Measurements from ENCODE around the gene CST1. TPM values are rescaled to one million over a fixed set of nuclear protein-coding genes. Genes with fewer than 3 reads are reported as not detected.
"Not testable (repeated sequence)": the region's sequence is repeated elsewhere in the genome, so short reads cannot be mapped to it uniquely, and the experiment has no call there.

CST1 gene
- total RNA-seq, 4 donors from 2014 or later = not detected

GRCh38 chr20:23753194-23753548 lies 2.4 kb upstream of the CST1 start:
- DNase-seq (ENCODE audit: low spot score) = no peak
- no peak for ATAC-seq (ENCODE audit: low FRiP score)
- TF ChIP-seq CTCF (IDR thresholded peaks at IDR 0.05) = no peak

GRCh38 chr20:23752481-23753193 lies 1.9 kb upstream of the CST1 start:
- TF ChIP-seq CTCF (IDR thresholded peaks at IDR 0.05) = no peak
- no peak for ATAC-seq (ENCODE audit: low FRiP score)
- DNase-seq (ENCODE audit: low spot score) = no peak

DNA sequence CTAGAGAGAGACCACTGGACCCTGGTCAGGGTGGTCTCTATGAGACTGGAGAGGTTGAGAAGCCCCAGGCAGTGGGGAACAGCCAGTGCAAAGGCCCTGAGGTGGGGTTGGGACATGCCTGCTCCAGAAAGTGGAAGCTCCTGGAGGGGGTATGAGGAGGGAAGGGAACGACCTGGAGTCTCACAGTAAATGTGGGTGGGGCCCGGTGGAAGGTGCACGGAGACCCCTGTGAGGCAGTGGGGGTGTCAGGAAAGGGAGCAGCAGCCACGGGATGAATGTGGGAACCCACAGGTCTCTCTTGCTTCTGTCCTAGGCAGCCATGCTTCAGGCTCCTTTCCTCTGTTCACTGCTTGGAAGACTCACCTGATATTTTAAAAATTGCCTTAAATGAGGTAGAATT lies 1.3 kb upstream of the CST1 start:
- no peak for ATAC-seq (ENCODE audit: low FRiP score)
- DNase-seq (ENCODE audit: low spot score) = no peak
- TF ChIP-seq CTCF (IDR thresholded peaks at IDR 0.05) = no peak

DNA sequence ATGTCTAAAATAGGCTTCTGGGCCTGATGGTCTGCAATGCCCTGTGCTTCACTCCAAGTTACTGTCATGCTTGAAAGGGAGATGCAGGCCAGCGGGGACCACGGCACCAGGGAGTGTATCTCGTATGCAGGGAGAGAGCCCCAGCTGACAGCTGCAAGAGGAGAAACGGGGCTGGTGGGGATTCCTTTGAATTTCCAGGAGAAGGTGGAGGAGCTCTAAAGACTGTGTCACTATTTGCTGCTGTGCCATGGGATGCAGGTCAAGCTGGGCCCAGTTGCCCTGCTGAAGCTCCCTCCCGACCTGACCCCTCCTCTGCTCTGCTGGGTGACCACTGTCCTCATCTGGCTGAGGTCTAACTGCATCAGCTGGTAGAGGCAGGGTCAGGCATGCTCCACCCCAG lies 989 bp downstream of the CST1 start:
- DNase-seq (ENCODE audit: low spot score) = no peak
- TF ChIP-seq CTCF (IDR thresholded peaks at IDR 0.05) = no peak
- ATAC-seq (ENCODE audit: low FRiP score) = no peak

DNA sequence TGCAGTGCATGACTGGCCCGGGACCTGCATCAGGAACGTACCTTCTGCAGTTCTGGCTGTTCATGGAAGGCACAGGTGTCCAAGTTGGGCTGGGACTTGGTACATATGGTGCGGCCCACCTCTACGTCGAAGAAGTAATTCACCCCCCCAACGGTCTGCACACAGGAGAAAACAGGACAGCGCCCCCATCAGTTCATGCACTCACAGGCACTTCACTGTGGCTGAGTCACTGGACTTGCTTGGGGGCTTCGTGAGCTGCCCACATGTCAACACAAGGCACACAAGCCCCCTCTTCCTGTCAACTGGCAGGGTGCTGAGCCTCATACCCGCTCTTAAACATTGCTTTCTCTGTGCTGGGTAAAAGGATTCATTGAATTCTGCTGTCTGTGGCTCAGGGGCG lies 1.8 kb downstream of the CST1 start:
- ATAC-seq (ENCODE audit: low FRiP score); DNase-seq (ENCODE audit: low spot score): not testable (repeated sequence)

DNA sequence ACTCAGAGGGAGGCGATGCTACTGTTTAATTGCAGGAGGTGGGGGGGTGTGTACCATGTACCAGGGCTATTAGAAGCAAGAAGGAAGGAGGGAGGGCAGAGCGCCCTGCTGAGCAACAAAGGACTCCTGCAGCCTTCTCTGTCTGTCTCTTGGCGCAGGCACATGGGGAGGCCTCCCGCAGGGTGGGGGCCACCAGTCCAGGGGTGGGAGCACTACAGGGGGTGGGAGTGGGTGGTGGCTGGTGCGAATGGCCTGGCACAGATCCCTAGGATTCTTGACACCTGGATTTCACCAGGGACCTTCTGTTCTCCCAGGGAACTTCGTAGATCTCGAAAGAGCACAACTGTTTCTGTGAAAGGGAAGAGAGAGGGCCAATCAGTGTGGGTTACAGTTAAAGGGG lies 3.2 kb downstream of the CST1 start:
- ATAC-seq (ENCODE audit: low FRiP score); DNase-seq (ENCODE audit: low spot score): not testable (repeated sequence)

DNA sequence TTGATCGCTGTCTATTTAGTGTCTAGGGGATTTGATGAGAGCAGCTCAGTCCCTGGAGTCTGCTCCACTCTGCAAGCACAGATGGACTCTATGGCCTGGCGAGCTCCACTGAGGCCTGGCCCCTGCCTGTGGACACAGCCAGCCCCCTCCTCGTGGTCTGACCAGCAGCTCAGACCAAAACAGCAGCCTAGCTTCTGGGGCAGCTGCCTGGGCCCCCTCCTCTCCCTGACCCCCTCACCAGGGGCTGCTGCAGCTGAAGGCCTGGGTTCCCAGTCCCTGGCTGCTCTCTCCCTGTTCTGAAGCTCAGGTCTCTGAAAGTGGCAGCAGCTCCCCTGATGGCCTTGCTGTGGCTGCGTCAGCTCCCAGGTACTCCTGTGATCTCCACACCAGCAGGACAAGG lies 3.6 kb downstream of the CST1 start:
- ATAC-seq (ENCODE audit: low FRiP score); DNase-seq (ENCODE audit: low spot score): not testable (repeated sequence)

DNA sequence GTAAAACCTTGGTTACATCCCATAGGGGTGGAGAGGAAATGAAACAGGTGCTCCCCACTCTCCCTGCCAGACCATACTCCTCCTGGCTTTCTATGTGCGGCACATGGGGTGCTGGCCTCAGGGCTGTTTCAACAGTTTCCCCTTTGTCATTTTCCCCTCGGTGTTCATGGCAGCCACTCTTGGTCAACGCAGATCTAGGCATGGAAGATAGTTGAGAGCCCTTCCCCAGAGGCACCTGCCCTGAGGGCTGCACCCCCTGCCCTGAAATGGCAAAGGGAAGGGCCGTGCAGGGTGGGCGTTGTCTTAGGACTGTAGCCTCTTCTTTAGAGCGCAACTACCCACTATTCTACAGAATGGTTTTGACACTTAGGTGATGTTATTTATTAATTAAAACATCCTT lies 4.4 kb downstream of the CST1 start:
- no peak for DNase-seq (ENCODE audit: low spot score)
- no peak for ATAC-seq (ENCODE audit: low FRiP score)
- TF ChIP-seq CTCF (IDR thresholded peaks at IDR 0.05) = no peak

GRCh38 chr20:23745247-23745646 lies 5.5 kb downstream of the CST1 start:
- TF ChIP-seq CTCF (IDR thresholded peaks at IDR 0.05) = no peak
- DNase-seq (ENCODE audit: low spot score) (no peak), ATAC-seq (ENCODE audit: low FRiP score) (no peak)
